K562 (cell line): ENCODE data around the gene CHIC1. TPM values are rescaled to one million over a fixed set of nuclear protein-coding genes. Genes with fewer than 3 reads are reported as not detected.
"Not testable (repeated sequence)": the region's sequence is repeated elsewhere in the genome, so short reads cannot be mapped to it uniquely, and the experiment has no call there.

Source experiments
- ATAC-seq: fragments of 200-7000 bp; cut with Tn5 transposase; 3 replicates; pipeline ENCODE4 v1.9.1; 2020; ENCODE audit warnings: moderate library complexity
- BruUV-seq: library from RNA; stranded (reverse); fragments of 400-500 nt; replicated peaks from 2 replicates; lab custom pipeline; 2021; lab: Mats Ljungman, UMichigan
- CTCF ChIA-PET: fragments of 300-600 bp; formaldehyde crosslinking; extraction: SDS; loops from one replicate; lab custom pipeline; 2021; ENCODE audit warnings: low intra/inter-chr PET ratio; lab: Yijun Ruan, JAX
- POLR2A ChIA-PET: fragments of 300-600, 350-650 bp; sonication (Branson Sonifier 250); formaldehyde crosslinking; extraction: SDS; loops from one replicate; lab custom pipeline; 2021; ENCODE audit warnings: antibody characterized with exemption, inconsistent platforms; lab: Yijun Ruan, JAX
- DNase-seq, 4 experiments: peaks; one replicate each; pipeline versions ENCODE4 v3.0.0 to v3.0.0-alpha.2; 2011 to 2018; ENCODE audit warnings: low spot score in 3 of 4, mixed read lengths in 3 of 4; ENCODE audit errors: extremely low read depth in 1 of 4
- FAIRE-seq: peaks from 2 replicates; lab custom pipeline; 2011; peaks lifted over from hg19 to GRCh38; lab: Jason Lieb, UNC
- H2AFZ ChIP-seq: 2 replicates; pipeline ENCODE4 v1.6.0; 2011; ENCODE audit warnings: low read depth, low read length, control low read depth, inconsistent platforms
- H3K27ac ChIP-seq: fragments of 200-600 bp; 3 replicates; pipeline ENCODE4 v1.8.0; 2011; ENCODE audit warnings: low read depth, mild to moderate bottlenecking, control low read depth, inconsistent platforms, low read length, moderate library complexity, mixed read lengths; ENCODE audit errors: extremely low read depth
- H3K27me3 ChIP-seq, 2 experiments: fragments of 300-600 bp in 1 of 2; 2 replicates in 1 of 2; 3 replicates in 1 of 2; pipeline versions ENCODE4 v1.6.0 to v1.8.0; 2011; ENCODE audit warnings: inconsistent platforms in 2 of 2, low read length in 2 of 2, mild to moderate bottlenecking in 1 of 2, mixed read lengths in 1 of 2, moderate library complexity in 1 of 2; ENCODE audit not compliant: control insufficient read depth in 2 of 2, insufficient read depth in 2 of 2
- H3K36me3 ChIP-seq: fragments of 300-600 bp; 3 replicates; pipeline ENCODE4 v1.8.0; 2011; ENCODE audit warnings: mild to moderate bottlenecking, low read length, inconsistent platforms; ENCODE audit not compliant: control insufficient read depth, insufficient read depth
- H3K4me1 ChIP-seq, 2 experiments: fragments of 200-600 bp in 1 of 2; replicated peaks in 1 of 2; 2 replicates in 1 of 2; 3 replicates in 1 of 2; pipeline versions ENCODE4 v1.5.1 to v1.8.0; 2011; ENCODE audit warnings: inconsistent platforms in 2 of 2, low read length in 2 of 2, mild to moderate bottlenecking in 1 of 2, mixed read lengths in 1 of 2, moderate library complexity in 1 of 2; ENCODE audit not compliant: control insufficient read depth in 2 of 2, insufficient read depth in 2 of 2
- H3K4me2 ChIP-seq: 2 replicates; pipeline ENCODE4 v1.6.1; 2011; ENCODE audit warnings: low read length, control low read depth, inconsistent platforms, mixed read lengths; ENCODE audit not compliant: insufficient read depth
- H3K4me3 ChIP-seq: fragments of 200-600 bp; sonication (generic), shearing (Covaris generic); 2 replicates; pipeline ENCODE4 v1.5.1; 2016; ENCODE audit warnings: control low read depth, inconsistent platforms
- H3K79me2 ChIP-seq: fragments of 200-600 bp; 3 replicates; pipeline ENCODE4 v1.8.0; 2011; ENCODE audit warnings: low read length, inconsistent platforms; ENCODE audit not compliant: control insufficient read depth, insufficient read depth
- H3K9ac ChIP-seq, 2 experiments: 2 replicates each; pipeline versions ENCODE4 v1.6.0 to v1.6.1; 2011; ENCODE audit warnings: low read depth in 2 of 2, low read length in 2 of 2, control low read depth in 1 of 2, inconsistent platforms in 1 of 2, mild to moderate bottlenecking in 1 of 2, mixed read lengths in 1 of 2; ENCODE audit not compliant: insufficient read depth in 1 of 2
- H3K9me1 ChIP-seq: one replicate; pipeline ENCODE4 v1.6.0; 2011; ENCODE audit warnings: inconsistent platforms, mild to moderate bottlenecking, low read length, moderate library complexity; ENCODE audit not compliant: control insufficient read depth, insufficient read depth
- H3K9me3 ChIP-seq: replicated peaks from 2 replicates; pipeline ENCODE4 v1.5.1; 2011; ENCODE audit warnings: low read depth, low read length, inconsistent platforms; ENCODE audit not compliant: control insufficient read depth, insufficient read depth
- H4K20me1 ChIP-seq: replicated peaks from 2 replicates; pipeline ENCODE4 v1.6.1; 2011; ENCODE audit warnings: low read length, inconsistent platforms, mixed read lengths; ENCODE audit not compliant: control insufficient read depth, insufficient read depth
- CEBPG ChIP-seq, 3 experiments: fragments of 200-800 bp in 1 of 3; sonication (Bioruptor generic) in 1 of 3; sonication (generic) in 1 of 3; formaldehyde crosslinking in 1 of 3; IDR thresholded peaks in 2 of 3; conservative IDR thresholded peaks in 1 of 3; 2 replicates each; pipeline versions ENCODE4 v1.6.1 to v1.8.0; 2016 to 2022; ENCODE audit warnings: missing compliant biosample characterization in 2 of 3, missing genetic modification characterization in 2 of 3, mild to moderate bottlenecking in 1 of 3, missing genetic modification reagents in 1 of 3
- ZNF197 ChIP-seq: fragments of 200-800 bp; sonication (Bioruptor generic); IDR thresholded peaks from 2 replicates; pipeline ENCODE4 v1.6.1; 2016; ENCODE audit warnings: low read depth, missing genetic modification characterization, missing compliant biosample characterization
- ZNF408 ChIP-seq: fragments of 250-450 bp; sonication (Bioruptor Pico); IDR thresholded peaks from 2 replicates; pipeline ENCODE4 v1.4.0; 2020; ENCODE audit warnings: low read depth, mild to moderate bottlenecking, moderate library complexity
- WGBS: fragments of 100-300 bp; shearing (Covaris generic); methylation state at CpG from one replicate; pipeline ENCODE4 v1.1.6; 2016; ENCODE audit warnings: low coverage, mixed read lengths; ENCODE audit not compliant: insufficient coverage; ENCODE audit errors: missing lambda C conversion rate; 5-methylcytosine and 5-hydroxymethylcytosine counted together
- in situ Hi-C: fragments of 300-500 bp; cut with MboI; formaldehyde crosslinking; loops from 4 replicates; pipeline ENCODE4 v1.15.0; 2018; ENCODE audit warnings: inconsistent platforms, mixed read lengths
- intact Hi-C: fragments of 100-400 bp; cut with micrococcal nuclease; formaldehyde crosslinking; loops from 2 replicates; pipeline ENCODE4 v1.14.2; 2022
- polyA plus RNA-seq, 8 experiments: library from polyadenylated mRNA; depleted of rRNA in 4 of 8; stranded (reverse) in 5 of 8; unstranded in 3 of 8; fragments of >200 nt; fragmentation: Nextera tagmentation in 2 of 8; fragmentation: Illumina TruSeq in 1 of 8; extraction: Ambion mirVana in 2 of 8; extraction: Trizol in 1 of 8; gene quantifications; 2 replicates each; pipeline versions ENCODE4 v1.2.1 to v1.2.3, GENCODE V29; 2011 to 2014; ENCODE audit warnings: inconsistent platforms in 1 of 8, missing spikeins in 1 of 8
- total RNA-seq, 7 experiments: library from RNA; depleted of rRNA in 6 of 7; stranded (reverse); fragments of >200 nt in 6 of 7; fragmentation: Illumina TruSeq in 2 of 7; extraction: Trizol in 2 of 7; gene quantifications; 2 replicates each; pipeline versions ENCODE4 v1.2.1 to v1.2.3, GENCODE V29; 2011 to 2021; ENCODE audit warnings: low replicate concordance in 1 of 7
- TF ChIP-seq, protein P1 (sequence below): sonication (generic); formaldehyde crosslinking; IDR thresholded peaks from 2 replicates; pipeline ENCODE4 v1.8.0; 2022; ENCODE audit warnings: mild to moderate bottlenecking, missing genetic modification reagents
- TF ChIP-seq, protein P2 (sequence below): fragments of 250-450 bp; sonication (Bioruptor Pico); IDR thresholded peaks from 2 replicates; pipeline ENCODE4 v1.9.0; 2021; ENCODE audit warnings: mild to moderate bottlenecking, inconsistent platforms

Gene CHIC1
- total and polyA plus RNA-seq, 9 of the 15 experiments (the other 6 are each of a cell fraction or from before 2014, with no cell fraction given) = 0.10 to 1.5 (median 1.1) TPM

DNA sequence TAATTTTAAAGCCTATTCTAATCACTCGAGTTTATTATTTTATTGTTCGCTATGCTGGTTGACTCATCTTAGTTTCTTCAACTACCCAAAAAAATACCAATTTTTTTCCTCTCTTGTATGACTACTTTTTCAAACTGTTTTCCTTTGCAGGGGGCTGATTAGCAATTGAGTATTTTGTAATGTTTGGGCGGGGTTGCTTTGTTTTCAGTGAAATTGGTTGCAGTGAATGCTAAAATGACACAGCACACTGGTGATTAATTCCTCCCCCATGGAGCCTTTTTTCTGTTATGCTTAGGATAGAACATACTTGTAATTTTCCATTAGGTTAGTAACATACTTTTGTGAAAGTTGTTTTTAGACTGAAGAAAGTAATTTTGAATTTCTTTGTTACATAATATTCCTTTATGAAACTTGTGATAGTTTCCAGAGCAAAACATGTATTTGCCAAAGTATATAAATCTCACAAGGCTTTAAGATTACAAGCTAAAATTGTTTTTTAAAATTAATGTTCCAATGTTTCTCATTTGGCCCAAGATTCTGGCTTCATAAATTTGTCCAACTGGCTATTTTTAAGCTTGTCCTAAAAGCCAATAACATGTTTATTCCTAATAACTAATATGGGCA lies 120.4 kb downstream of the CHIC1 start (continued):
- TF ChIP-seq CEBPG (CRISPR knock-in tag; IDR thresholded peaks at IDR 0.05) = no peak
- TF ChIP-seq CEBPG (tag; conservative IDR thresholded peaks at IDR 0.05 in 1 of 2, IDR thresholded peaks at IDR 0.05 in 1 of 2) = no peak

DNA sequence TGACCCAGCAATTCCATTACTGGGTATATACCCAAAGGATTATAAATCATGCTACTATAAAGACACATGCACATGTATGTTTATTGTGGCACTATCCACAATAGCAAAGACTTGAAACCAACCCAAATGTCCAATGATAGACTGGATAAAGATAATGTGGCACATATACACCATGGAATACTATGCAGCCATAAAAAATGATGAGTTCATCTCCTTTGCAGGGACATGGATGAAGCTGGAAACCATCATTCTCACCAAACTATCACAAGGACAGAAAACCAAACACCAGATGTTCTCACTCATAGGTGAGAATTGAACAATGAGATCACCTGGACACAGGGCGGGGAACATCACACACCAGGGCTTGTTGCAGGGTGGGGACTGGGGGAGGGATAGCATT lies 144.0 kb downstream of the CHIC1 start:
- FAIRE-seq, in situ Hi-C loops, H3K79me2 ChIP-seq, ATAC-seq, CTCF ChIA-PET, DNase-seq, H3K9ac ChIP-seq, BruUV-seq, H3K27ac ChIP-seq, POLR2A ChIA-PET, H4K20me1 ChIP-seq, H2AFZ ChIP-seq, H3K9me3 ChIP-seq, intact Hi-C loops, H3K4me2 ChIP-seq, H3K36me3 ChIP-seq, H3K27me3 ChIP-seq, H3K4me3 ChIP-seq, H3K4me1 ChIP-seq, H3K9me1 ChIP-seq: not testable (repeated sequence)
- 9% methylated on average over 1 of the region's 1 CpG for WGBS

DNA sequence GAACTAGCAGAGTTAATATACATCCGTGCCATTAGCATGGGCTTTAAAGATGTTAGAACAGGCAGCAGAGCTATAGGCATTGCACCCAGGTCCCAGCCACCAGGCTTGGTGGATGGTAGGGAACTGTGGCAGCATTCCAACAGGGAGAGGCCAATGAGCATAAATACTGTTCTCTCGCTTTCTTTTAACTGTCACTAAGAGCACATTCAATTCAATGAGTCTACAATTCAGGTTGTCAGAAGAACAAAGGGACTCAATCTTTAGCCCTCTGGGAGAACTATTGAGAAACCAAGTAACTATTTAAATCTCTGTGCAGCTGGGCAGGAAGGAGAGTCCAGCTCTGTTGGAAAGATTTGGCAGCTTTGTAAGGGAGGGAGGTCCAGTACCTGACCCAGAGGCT lies 165.6 kb downstream of the CHIC1 start:
- WGBS = 10% methylated on average over 1 of the region's 2 CpGs
- no peaks in the 10 kb centered on the region for H4K20me1 ChIP-seq
- H3K9me3 ChIP-seq = no peaks in the 10 kb centered on the region
- BruUV-seq = no TSS peak
- H3K4me2 ChIP-seq = no peak overlapping the region
- DNase-seq = no peak
- FAIRE-seq = no peak
- ChIA-PET CTCF (no interaction called here), POLR2A (no interaction called here)
- no peak overlapping the region for H3K9ac ChIP-seq
- H3K9me1 ChIP-seq = no peaks in the 10 kb centered on the region
- no peaks in the 10 kb centered on the region for H3K36me3 ChIP-seq
- intact Hi-C loops = no loop called here
- H3K4me3 ChIP-seq = no peak overlapping the region
- in situ Hi-C loops = no loop called here
- H3K4me1 ChIP-seq = no peaks in the 10 kb centered on the region
- no peak overlapping the region for H3K27ac ChIP-seq
- H3K27me3 ChIP-seq = no peaks in the 10 kb centered on the region
- no peak for ATAC-seq
- no peak overlapping the region for H2AFZ ChIP-seq
- H3K79me2 ChIP-seq = no peaks in the 10 kb centered on the region
- no peak for TF ChIP-seq ZNF408
- TF ChIP-seq, protein P1, sequence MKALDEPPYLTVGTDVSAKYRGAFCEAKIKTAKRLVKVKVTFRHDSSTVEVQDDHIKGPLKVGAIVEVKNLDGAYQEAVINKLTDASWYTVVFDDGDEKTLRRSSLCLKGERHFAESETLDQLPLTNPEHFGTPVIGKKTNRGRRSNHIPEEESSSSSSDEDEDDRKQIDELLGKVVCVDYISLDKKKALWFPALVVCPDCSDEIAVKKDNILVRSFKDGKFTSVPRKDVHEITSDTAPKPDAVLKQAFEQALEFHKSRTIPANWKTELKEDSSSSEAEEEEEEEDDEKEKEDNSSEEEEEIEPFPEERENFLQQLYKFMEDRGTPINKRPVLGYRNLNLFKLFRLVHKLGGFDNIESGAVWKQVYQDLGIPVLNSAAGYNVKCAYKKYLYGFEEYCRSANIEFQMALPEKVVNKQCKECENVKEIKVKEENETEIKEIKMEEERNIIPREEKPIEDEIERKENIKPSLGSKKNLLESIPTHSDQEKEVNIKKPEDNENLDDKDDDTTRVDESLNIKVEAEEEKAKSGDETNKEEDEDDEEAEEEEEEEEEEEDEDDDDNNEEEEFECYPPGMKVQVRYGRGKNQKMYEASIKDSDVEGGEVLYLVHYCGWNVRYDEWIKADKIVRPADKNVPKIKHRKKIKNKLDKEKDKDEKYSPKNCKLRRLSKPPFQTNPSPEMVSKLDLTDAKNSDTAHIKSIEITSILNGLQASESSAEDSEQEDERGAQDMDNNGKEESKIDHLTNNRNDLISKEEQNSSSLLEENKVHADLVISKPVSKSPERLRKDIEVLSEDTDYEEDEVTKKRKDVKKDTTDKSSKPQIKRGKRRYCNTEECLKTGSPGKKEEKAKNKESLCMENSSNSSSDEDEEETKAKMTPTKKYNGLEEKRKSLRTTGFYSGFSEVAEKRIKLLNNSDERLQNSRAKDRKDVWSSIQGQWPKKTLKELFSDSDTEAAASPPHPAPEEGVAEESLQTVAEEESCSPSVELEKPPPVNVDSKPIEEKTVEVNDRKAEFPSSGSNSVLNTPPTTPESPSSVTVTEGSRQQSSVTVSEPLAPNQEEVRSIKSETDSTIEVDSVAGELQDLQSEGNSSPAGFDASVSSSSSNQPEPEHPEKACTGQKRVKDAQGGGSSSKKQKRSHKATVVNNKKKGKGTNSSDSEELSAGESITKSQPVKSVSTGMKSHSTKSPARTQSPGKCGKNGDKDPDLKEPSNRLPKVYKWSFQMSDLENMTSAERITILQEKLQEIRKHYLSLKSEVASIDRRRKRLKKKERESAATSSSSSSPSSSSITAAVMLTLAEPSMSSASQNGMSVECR = no peak
- TF ChIP-seq, protein P2, sequence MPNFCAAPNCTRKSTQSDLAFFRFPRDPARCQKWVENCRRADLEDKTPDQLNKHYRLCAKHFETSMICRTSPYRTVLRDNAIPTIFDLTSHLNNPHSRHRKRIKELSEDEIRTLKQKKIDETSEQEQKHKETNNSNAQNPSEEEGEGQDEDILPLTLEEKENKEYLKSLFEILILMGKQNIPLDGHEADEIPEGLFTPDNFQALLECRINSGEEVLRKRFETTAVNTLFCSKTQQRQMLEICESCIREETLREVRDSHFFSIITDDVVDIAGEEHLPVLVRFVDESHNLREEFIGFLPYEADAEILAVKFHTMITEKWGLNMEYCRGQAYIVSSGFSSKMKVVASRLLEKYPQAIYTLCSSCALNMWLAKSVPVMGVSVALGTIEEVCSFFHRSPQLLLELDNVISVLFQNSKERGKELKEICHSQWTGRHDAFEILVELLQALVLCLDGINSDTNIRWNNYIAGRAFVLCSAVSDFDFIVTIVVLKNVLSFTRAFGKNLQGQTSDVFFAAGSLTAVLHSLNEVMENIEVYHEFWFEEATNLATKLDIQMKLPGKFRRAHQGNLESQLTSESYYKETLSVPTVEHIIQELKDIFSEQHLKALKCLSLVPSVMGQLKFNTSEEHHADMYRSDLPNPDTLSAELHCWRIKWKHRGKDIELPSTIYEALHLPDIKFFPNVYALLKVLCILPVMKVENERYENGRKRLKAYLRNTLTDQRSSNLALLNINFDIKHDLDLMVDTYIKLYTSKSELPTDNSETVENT (CRISPR knock-in tag) = no peak
- TF ChIP-seq ZNF197 (CRISPR knock-in tag) = no peak
